Smooth muscle cell of the brain vasculature (primary cell): ENCODE measurements around the gene IPO7.
A peak's percentile ranks its signal among the peaks of the same experiment; 100 is the strongest.
"Not testable (repeated sequence)": the region's sequence is repeated elsewhere in the genome, so short reads cannot be mapped to it uniquely, and the experiment has no call there.

Experiments used
- DNase-seq: peaks from one replicate; pipeline ENCODE4 v3.0.0-alpha.2; 2012; ENCODE audit warnings: low read depth, low spot score

The IPO7 gene

GRCh38 chr11:9397746-9398680, 13.6 kb downstream of the IPO7 start:
- no peak for DNase-seq

- no peak for DNase-seq
Observed at GRCh38 chr11:9399466-9399865, 15.0 kb downstream of the IPO7 start.

- not testable (repeated sequence) for DNase-seq
Observed at GRCh38 chr11:9401884-9402283, 17.4 kb downstream of the IPO7 start.

GRCh38 chr11:9428706-9429105, 44.3 kb downstream of the IPO7 start:
- no peak for DNase-seq

GRCh38 chr11:9438611-9439010, 54.2 kb downstream of the IPO7 start:
- DNase-seq = no peak

- no peak for DNase-seq
Observed at GRCh38 chr11:9446230-9446629, 61.8 kb downstream of the IPO7 start.

DNA sequence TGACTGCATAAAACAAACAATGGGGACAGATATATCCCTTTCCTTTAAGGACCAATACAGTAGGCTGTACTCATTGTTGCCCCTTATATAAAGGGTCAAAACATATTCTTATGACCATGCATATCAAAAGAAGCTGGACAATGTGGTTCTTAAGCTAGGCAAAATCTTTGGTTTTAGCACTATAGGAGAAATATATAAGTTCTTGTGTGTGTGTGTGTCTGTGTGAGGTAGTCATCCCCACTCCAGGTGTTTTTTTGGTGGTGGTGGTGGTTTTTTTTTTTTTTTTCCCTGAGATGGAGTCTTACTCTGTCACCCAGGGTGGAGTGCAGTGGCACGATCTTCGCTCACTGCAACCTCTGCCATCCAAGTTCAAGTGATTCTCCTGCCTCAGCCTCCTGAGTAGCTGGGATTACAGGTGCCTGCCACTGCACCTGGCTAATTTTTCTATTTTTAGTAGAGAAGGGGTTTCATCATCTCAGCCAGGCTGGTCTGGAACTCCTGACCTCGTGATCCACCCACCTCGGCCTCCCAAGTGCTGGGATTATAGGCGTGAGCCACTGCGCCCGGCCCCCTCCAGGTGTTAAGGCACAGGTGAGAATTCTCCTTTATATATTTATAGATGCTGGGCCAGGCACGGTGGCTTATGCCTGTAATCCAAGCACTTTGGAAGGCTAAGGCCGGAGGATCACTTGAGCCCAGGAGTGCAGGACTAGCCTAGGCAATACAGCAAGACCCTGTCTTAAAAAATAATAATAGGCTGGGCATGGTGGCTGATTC, 64.3 kb downstream of the IPO7 start:
- DNase-seq = no peak

GRCh38 chr11:9452023-9452422, 67.6 kb downstream of the IPO7 start:
- not testable (repeated sequence) for DNase-seq

DNA sequence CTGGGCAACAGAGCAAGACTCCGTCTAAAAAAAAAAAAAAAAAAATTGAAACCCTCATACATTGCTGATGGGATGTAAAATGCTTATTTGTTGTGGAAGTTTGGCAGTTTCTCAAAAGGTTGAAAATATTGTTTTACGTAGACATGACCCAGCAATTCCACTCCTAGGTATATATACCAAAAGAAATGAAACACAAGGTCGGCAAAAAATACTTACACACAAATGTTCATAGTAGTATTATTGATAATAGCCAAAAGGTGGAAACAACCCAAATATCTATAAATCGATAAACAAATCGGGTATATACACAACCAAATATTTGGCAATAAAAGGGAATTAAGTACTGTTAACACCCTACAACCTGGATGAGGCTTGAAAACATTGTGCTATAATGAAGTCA, 71.3 kb downstream of the IPO7 start:
- no peak for DNase-seq

GRCh38 chr11:9459667-9460321, 75.3 kb downstream of the IPO7 start:
- DNase-seq = peak; percentile 31

- DNase-seq = peak; percentile 100
Observed at GRCh38 chr11:9460322-9461062, 76.0 kb downstream of the IPO7 start, which contains the start of gene ZNF143. Gene ZNF143 (plus strand): TSS chr11:9461012. CDS start chr11:9471309, 10,297 bp downstream.

GRCh38 chr11:9461063-9461759, 76.8 kb downstream of the IPO7 start:
- DNase-seq = peak; percentile 77

GRCh38 chr11:9461760-9462134, 77.3 kb downstream of the IPO7 start:
- DNase-seq = peak; percentile 2

GRCh38 chr11:9462172-9462799, 77.8 kb downstream of the IPO7 start:
- no peak for DNase-seq

DNA sequence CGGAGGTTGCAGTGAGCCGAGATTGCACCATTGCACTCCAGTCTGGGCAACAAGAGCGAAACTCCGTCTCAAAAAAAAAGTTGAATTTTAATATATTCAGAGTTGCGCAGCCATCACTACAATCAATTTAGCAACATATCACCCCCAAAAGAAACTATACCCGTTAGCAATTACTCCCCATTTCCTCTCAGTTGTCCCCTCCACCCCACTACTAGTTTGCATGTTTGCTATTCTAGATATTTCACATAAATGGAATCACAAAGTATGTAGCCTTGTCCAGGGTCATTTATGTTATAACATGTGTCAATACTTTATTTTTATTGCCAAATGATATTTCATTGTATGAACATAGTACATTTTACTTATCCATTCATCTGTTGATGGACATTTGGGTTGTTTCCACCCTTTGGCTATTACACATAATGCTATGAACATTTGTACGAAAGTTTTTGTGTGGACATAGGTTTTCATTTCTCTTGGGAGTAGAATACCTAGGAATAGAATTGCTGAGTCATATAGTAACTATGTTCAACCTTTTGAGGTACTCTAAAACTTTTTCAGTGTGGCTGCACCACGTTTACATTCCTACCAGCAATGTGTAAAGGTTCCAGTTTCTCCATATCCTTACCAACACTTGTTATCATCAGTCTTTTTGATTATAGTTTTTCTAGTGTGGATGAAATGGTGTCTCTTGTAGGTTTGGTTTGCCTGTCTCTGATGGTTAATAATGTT, 78.5 kb downstream of the IPO7 start:
- no peak for DNase-seq

DNA sequence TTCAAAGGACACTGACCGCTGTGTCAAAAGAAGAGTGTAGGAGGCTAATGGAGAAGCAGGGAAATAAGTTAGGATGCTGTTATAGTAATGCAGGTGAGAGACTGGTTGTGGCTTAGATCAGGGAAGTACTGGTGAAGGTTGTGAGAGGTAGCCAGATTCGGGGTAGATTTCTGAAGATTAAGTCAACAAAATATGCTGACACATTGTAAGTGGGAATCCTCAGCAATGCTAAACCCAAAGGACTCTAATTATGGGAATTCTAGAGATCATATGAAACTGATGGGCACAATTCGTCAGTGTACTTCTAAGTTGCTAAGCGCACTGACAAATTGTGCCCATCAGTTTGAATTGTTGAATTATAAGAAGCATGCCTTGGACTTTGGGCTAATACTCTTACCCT, 86.3 kb downstream of the IPO7 start:
- DNase-seq = no peak

- DNase-seq = no peak
Observed at GRCh38 chr11:9473408-9473807, 89.0 kb downstream of the IPO7 start.

GRCh38 chr11:9479899-9480298, 95.4 kb downstream of the IPO7 start:
- no peak for DNase-seq

DNA sequence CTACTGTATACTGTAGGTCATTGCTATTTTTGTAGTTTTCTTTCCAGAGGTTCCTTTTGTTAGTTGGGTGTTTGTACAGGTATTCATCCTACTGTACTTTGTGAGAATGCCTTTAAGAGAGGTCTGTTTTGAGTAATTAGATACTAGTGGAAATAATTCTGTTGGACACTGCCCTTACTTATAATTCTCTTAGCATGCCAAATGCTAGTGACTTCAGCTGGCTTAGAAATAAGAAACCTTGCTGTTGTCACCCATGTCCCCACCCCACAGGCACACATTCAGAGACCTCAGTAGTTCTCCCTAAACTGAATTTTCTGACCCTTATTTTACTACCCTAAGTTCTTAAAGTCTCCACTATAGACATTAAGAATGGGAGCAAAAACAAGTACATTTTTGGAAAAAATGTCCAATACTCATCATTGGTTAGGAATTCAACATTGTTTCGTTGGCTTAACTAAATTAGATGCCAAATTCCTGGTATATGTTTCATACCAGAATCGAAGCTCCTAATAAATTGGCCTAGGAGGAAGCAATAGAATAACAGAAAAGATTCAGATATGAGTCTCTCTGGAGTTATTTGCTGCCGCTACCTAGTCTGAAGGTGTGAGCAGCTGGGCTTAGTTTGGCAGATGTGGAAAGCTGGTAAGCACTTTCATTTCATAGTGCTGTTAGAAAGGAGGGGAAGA, 104.8 kb downstream of the IPO7 start:
- no peak for DNase-seq
